ENCODE measurements around the gene PAIP2. TPM values are rescaled to one million over a fixed set of nuclear protein-coding genes. Genes with fewer than 3 reads are reported as not detected.

PAIP2 gene
- total RNA-seq, 1 donor from 2014 or later = 148 TPM

DNA sequence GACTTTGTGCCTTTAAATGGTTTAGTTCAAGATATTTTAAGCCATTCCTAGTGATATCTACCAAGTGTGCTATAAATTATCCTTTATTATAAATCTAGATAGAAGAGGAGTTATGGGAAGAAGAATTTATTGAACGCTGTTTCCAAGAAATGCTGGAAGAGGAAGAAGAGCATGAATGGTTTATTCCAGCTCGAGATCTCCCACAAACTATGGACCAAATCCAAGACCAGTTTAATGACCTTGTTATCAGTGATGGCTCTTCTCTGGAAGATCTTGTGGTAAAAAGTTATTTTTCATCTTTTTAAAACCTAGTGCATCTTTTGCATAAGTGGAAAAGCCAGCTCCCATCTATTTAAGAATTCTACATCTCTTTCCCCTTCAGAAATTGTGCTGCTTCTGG, 22.8 kb downstream of the PAIP2 start:
- no peaks in the 10 kb centered on the region for H3K27me3 ChIP-seq (ENCODE audit: low read depth)
- no peaks in the 10 kb centered on the region for H3K9me3 ChIP-seq (replicated peaks)
- DNase-seq = no peak
- H3K27ac ChIP-seq (replicated peaks) = no peak overlapping the region
- H3K4me3 ChIP-seq = no peak overlapping the region
- TF ChIP-seq, protein P1, sequence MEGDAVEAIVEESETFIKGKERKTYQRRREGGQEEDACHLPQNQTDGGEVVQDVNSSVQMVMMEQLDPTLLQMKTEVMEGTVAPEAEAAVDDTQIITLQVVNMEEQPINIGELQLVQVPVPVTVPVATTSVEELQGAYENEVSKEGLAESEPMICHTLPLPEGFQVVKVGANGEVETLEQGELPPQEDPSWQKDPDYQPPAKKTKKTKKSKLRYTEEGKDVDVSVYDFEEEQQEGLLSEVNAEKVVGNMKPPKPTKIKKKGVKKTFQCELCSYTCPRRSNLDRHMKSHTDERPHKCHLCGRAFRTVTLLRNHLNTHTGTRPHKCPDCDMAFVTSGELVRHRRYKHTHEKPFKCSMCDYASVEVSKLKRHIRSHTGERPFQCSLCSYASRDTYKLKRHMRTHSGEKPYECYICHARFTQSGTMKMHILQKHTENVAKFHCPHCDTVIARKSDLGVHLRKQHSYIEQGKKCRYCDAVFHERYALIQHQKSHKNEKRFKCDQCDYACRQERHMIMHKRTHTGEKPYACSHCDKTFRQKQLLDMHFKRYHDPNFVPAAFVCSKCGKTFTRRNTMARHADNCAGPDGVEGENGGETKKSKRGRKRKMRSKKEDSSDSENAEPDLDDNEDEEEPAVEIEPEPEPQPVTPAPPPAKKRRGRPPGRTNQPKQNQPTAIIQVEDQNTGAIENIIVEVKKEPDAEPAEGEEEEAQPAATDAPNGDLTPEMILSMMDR (IDR thresholded peaks at IDR 0.05; ENCODE audit: borderline replicate concordance) = no peak
- intact Hi-C loops (cut with micrococcal nuclease) = no loop called here
- H3K4me1 ChIP-seq = peaks cover 29% of the 10 kb centered on the region
- H3K36me3 ChIP-seq = peaks cover 61% of the 10 kb centered on the region

DNA sequence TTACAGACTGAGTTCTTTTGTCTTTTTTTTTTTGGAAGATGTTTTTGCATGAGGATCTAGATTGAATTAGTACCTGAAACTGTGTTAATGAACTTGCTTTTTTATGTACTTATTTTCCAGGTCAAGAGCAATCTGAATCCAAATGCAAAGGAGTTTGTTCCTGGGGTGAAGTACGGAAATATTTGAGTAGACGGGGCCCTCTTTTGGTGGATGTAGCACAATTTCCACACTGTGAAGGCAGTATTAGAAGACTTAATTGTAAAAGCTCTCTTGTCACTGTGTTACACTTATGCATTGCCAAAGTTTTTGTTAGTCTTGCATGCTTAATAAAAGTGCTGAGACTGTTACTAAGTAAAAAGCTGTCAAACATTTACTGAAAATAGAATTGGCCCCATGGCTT, 27.0 kb downstream of the PAIP2 start:
- intact Hi-C loops (cut with micrococcal nuclease) = no loop called here
- TF ChIP-seq, protein P1 (IDR thresholded peaks at IDR 0.05; ENCODE audit: borderline replicate concordance) = no peak
- peaks cover 42% of the 10 kb centered on the region for H3K4me1 ChIP-seq
- peaks cover 88% of the 10 kb centered on the region for H3K36me3 ChIP-seq
- no peak overlapping the region for H3K4me3 ChIP-seq
- H3K27ac ChIP-seq (replicated peaks) = peak overlapping the region; percentile 28
- no peak for DNase-seq
- no peaks in the 10 kb centered on the region for H3K9me3 ChIP-seq (replicated peaks)
- no peaks in the 10 kb centered on the region for H3K27me3 ChIP-seq (ENCODE audit: low read depth)

DNA sequence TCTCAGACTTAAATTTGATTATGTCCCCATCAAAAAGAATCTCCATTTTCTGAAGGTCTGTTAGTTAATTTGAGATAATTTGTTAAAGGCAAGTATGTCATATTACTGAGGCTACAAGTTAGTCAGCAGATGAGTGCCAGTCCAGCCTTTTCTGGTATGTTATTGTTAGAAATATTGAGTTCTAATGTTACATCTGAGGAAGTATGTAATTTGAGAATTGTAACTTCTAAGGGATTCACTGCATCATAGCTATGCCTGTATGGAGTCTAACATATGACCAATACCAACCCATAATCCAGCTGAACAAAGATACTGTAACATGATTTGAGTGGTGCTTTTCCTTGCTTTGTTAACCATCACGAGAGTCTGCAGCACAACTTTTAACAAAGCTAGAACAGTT, 27.5 kb downstream of the PAIP2 start:
- Histone ChIP-seq H3K9me3 (replicated peaks) (no peaks in the 10 kb centered on the region), H3K4me1 (peaks cover 47% of the 10 kb centered on the region), H3K4me3 (no peak overlapping the region), H3K27ac (replicated peaks) (peak overlapping the region; percentile 28), H3K27me3 (ENCODE audit: low read depth) (no peaks in the 10 kb centered on the region), H3K36me3 (peaks cover 83% of the 10 kb centered on the region)
- intact Hi-C loops (cut with micrococcal nuclease) = no loop called here
- DNase-seq = no peak
- TF ChIP-seq, protein P1 (IDR thresholded peaks at IDR 0.05; ENCODE audit: borderline replicate concordance) = no peak

DNA sequence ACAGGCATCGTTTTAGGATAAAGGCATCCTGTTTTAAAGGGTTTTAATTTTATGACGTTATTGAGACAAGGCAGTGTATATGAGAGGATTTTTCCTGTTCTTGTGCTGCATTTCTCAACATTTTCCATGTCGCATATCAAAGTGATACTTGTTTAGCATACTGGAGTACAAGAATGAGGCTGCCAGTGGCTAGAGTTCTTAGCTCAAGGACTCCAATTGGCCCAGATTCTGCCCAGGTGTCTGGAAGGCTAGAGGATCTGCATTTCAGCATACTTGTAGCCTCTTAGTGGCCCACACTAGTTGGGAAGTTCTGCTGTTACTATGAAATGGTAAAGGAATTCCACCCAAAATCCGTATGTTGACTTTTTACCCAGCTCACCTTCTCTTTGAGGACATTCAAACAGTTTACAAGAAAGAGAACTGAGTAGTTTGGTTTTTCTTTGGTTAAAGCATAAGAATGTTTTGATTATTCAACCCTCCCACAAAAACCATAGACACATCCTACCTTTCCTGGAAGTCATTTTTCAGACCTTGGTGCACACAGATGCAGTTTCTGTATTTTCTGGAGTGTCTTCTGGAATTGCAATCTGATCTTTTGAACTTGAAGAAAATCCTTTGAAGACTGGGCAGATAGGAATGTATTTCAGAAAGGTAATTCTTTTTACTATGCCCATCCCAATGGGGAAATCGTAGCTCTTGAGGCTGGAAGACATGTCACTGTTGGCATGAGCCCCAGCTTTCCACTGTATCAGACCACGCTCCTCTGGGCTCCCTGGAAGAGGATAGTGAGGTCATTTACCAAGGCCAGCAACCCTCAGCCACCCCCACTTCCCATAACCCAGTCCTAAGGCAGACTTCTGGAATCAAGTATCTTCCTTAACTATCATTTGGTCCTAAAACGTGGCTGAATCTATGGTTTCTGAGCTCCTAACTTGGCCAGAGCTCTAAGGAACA, 30.1 kb downstream of the PAIP2 start:
- TF ChIP-seq, protein P1 (IDR thresholded peaks at IDR 0.05; ENCODE audit: borderline replicate concordance) = no peak
- Histone ChIP-seq H3K9me3 (replicated peaks) (no peaks in the 10 kb centered on the region), H3K36me3 (peaks cover 57% of the 10 kb centered on the region), H3K27ac (replicated peaks) (peak overlapping the region; percentile 78), H3K27me3 (ENCODE audit: low read depth) (no peaks in the 10 kb centered on the region), H3K4me1 (peaks cover 53% of the 10 kb centered on the region), H3K4me3 (no peak overlapping the region)
- intact Hi-C loops (cut with micrococcal nuclease) = no loop called here
- DNase-seq = no peak

DNA sequence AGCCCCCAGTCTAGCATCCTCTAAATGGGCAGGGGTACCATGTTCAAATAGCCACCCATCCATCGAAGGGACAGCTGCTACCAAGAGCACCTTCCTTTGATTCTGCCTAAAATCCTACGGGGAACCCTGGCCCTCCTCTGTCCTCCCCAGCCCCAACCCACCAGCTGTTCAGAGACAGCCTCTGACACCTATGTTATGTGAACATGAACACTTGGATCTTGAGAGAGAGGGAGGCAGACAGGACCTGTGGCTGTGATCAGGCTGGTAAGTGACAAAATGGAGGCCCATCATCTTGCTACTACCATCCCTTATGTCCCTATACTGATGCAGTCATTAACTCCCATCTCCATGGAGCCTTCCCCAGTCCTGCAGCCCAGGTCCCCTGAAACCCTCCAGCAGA, 33.3 kb downstream of the PAIP2 start:
- no peak for DNase-seq
- Histone ChIP-seq H3K36me3 (peaks cover 28% of the 10 kb centered on the region), H3K4me3 (no peak overlapping the region), H3K9me3 (replicated peaks) (no peaks in the 10 kb centered on the region), H3K27ac (replicated peaks) (peak overlapping the region; percentile 78), H3K4me1 (peaks cover 35% of the 10 kb centered on the region), H3K27me3 (ENCODE audit: low read depth) (no peaks in the 10 kb centered on the region)
- intact Hi-C loops (cut with micrococcal nuclease) = no loop called here
- TF ChIP-seq, protein P1 (IDR thresholded peaks at IDR 0.05; ENCODE audit: borderline replicate concordance) = no peak
